Stimulated activated CD8-positive, alpha-beta memory T cell treated with anti-CD3 and anti-CD28 coated beads, Interleukin-7, amount 100 ng/mL, for 4 hours (primary cell): Measurements from ENCODE around the gene NIP7.
"Not testable (repeated sequence)": the region's sequence is repeated elsewhere in the genome, so short reads cannot be mapped to it uniquely, and the experiment has no call there.

ENCODE experiments used
- DNase-seq, 2 donors: peaks; one replicate each; pipeline ENCODE4 v3.0.0-alpha.2; 2020; ENCODE audit warnings: low read depth in 2 of 2

NIP7 gene

GRCh38 chr16:69339289-69340094, at the start of gene NIP7, which contains the start of gene COG8:
TSS of gene NIP7 (plus strand) at chr16:69339772. CDS start at chr16:69339830, 58 bp downstream.
TSS of gene COG8 (minus strand) at chr16:69339564. CDS start at chr16:69339552, 12 bp downstream.
- peak; percentile 82 to 87 for DNase-seq

GRCh38 chr16:69291657-69292056, 47.9 kb upstream of the NIP7 start:
- DNase-seq = not testable (repeated sequence)

GRCh38 chr16:69293401-69293800, 46.2 kb upstream of the NIP7 start:
- DNase-seq = no peak

GRCh38 chr16:69294051-69294450, 45.5 kb upstream of the NIP7 start:
- no peak for DNase-seq

GRCh38 chr16:69296771-69297170, 42.8 kb upstream of the NIP7 start:
- not testable (repeated sequence) for DNase-seq

- DNase-seq = no peak
Observed at GRCh38 chr16:69298261-69298660, 41.3 kb upstream of the NIP7 start.

- no peak for DNase-seq
Observed at GRCh38 chr16:69301187-69301586, 38.4 kb upstream of the NIP7 start.

GRCh38 chr16:69301861-69302260, 37.7 kb upstream of the NIP7 start:
- DNase-seq = no peak

GRCh38 chr16:69302301-69302700, 37.3 kb upstream of the NIP7 start:
- no peak for DNase-seq

- no peak for DNase-seq
Observed at GRCh38 chr16:69306031-69306430, 33.5 kb upstream of the NIP7 start.

GRCh38 chr16:69307091-69307490, 32.5 kb upstream of the NIP7 start:
- DNase-seq = no peak

GRCh38 chr16:69307856-69308255, 31.7 kb upstream of the NIP7 start:
- no peak for DNase-seq

- DNase-seq = no peak
Observed at GRCh38 chr16:69309316-69309715, 30.3 kb upstream of the NIP7 start.

- DNase-seq = peak; percentile 92
Observed at GRCh38 chr16:69310653-69311532, 28.7 kb upstream of the NIP7 start, which contains the start of gene VPS4A. TSS of gene VPS4A (plus strand) at chr16:69311350. CDS start at chr16:69311512, 162 bp downstream.

GRCh38 chr16:69311533-69312387, 27.8 kb upstream of the NIP7 start:
- DNase-seq = peak in 1 of 2 donors; percentile 32

GRCh38 chr16:69313469-69313868, 26.1 kb upstream of the NIP7 start:
- DNase-seq = no peak

- DNase-seq = no peak
Observed at GRCh38 chr16:69314534-69314933, 25.0 kb upstream of the NIP7 start.

GRCh38 chr16:69315486-69316311, 23.9 kb upstream of the NIP7 start:
- no peak for DNase-seq

- no peak for DNase-seq
Observed at GRCh38 chr16:69316595-69317034, 23.0 kb upstream of the NIP7 start.

GRCh38 chr16:69318177-69318910, 21.2 kb upstream of the NIP7 start:
- no peak for DNase-seq
